Activated CD4-positive, alpha-beta T cell treated with anti-CD3 and anti-CD28 coated beads for 1 hour (primary cell): ENCODE measurements around the gene HDGFL2.
A peak's percentile ranks its signal among the peaks of the same experiment; 100 is the strongest.

Experiments used
- DNase-seq: peaks from one replicate; pipeline ENCODE4 v3.0.0-alpha.2; 2020

The HDGFL2 gene

GRCh38 chr19:4471403-4472173 is 509 bp upstream of the HDGFL2 start:
- DNase-seq = peak; percentile 96

- DNase-seq = no peak
Measured at GRCh38 chr19:4473011-4473762, 1.1 kb downstream of the HDGFL2 start.

GRCh38 chr19:4473763-4474513 is 1.8 kb downstream of the HDGFL2 start:
- DNase-seq = no peak

GRCh38 chr19:4474514-4475022 is 2.5 kb downstream of the HDGFL2 start:
- no peak for DNase-seq

- DNase-seq = no peak
Measured at GRCh38 chr19:4477034-4477801, 5.1 kb downstream of the HDGFL2 start.

GRCh38 chr19:4482721-4483364 is 10.7 kb downstream of the HDGFL2 start:
- no peak for DNase-seq

- DNase-seq = no peak
Measured at GRCh38 chr19:4483385-4483784, 11.3 kb downstream of the HDGFL2 start.

- no peak for DNase-seq
Measured at GRCh38 chr19:4487572-4487971, 15.5 kb downstream of the HDGFL2 start.

- no peak for DNase-seq
Measured at GRCh38 chr19:4488496-4488895, 16.4 kb downstream of the HDGFL2 start.

- DNase-seq = no peak
Measured at GRCh38 chr19:4491446-4491845, 19.3 kb downstream of the HDGFL2 start.

- no peak for DNase-seq
Measured at GRCh38 chr19:4492337-4493103, 20.4 kb downstream of the HDGFL2 start.

- DNase-seq = no peak
Measured at GRCh38 chr19:4493104-4493928, 21.2 kb downstream of the HDGFL2 start.

- DNase-seq = no peak
Measured at GRCh38 chr19:4493929-4494690, 22.0 kb downstream of the HDGFL2 start.

GRCh38 chr19:4494691-4495064 is 22.6 kb downstream of the HDGFL2 start:
- no peak for DNase-seq

- no peak for DNase-seq
Measured at GRCh38 chr19:4495471-4495870, 23.4 kb downstream of the HDGFL2 start.

- DNase-seq = no peak
Measured at GRCh38 chr19:4496304-4496703, 24.2 kb downstream of the HDGFL2 start.

- DNase-seq = no peak
Measured at GRCh38 chr19:4497770-4498389, 25.8 kb downstream of the HDGFL2 start.

GRCh38 chr19:4498694-4499093 is 26.6 kb downstream of the HDGFL2 start:
- DNase-seq = no peak

GRCh38 chr19:4499318-4499717 is 27.2 kb downstream of the HDGFL2 start:
- no peak for DNase-seq
